Measurements from ENCODE around the gene ZNF606. TPM values are rescaled to one million over a fixed set of nuclear protein-coding genes. Genes with fewer than 3 reads are reported as not detected.
A peak's percentile ranks its signal among the peaks of the same experiment; 100 is the strongest.

The ZNF606 gene
- 10 to 100 TPM in 1 of 2 experiments, 1 to 10 TPM in 1; 7.5 to 10.0 TPM for total RNA-seq

- no peak for TF ChIP-seq CTCF (IDR thresholded peaks at IDR 0.05)
- peaks cover 30% of the 10 kb centered on the region for H3K4me1 Mint-ChIP-seq (ENCODE audit: low read depth)
Measured at GRCh38 chr19:58002384-58003173, at the start of gene ZNF606. ZNF606 (minus strand) TSS chr19:58002820; CDS start chr19:58001319, 1,501 bp downstream.

GRCh38 chr19:58052256-58052655 lies 49.6 kb upstream of the ZNF606 start:
- ATAC-seq (no peak), DNase-seq (no peak)
- Mint-ChIP-seq H3K27ac (no peak overlapping the region), H3K4me1 (ENCODE audit: low read depth) (no peaks in the 10 kb centered on the region), H3K36me3 (ENCODE audit: low read depth) (peaks cover 13% of the 10 kb centered on the region), H3K9me3 (peaks cover 44% of the 10 kb centered on the region), H3K27me3 (peaks cover 15% of the 10 kb centered on the region), H3K4me3 (no peak overlapping the region)
- no peak for TF ChIP-seq CTCF (IDR thresholded peaks at IDR 0.05)
- POLR2A ChIA-PET: no interaction called here
- CTCF ChIA-PET: no interaction called here
- intact Hi-C loops (cut with micrococcal nuclease): no loop called here

More at GRCh38 chr19:58002384-58003173, at the start of gene ZNF606:
- Mint-ChIP-seq H3K9me3 (peaks cover 48% of the 10 kb centered on the region), H3K4me3 (peak within 1 kb of the TSS; percentile 84), H3K36me3 (ENCODE audit: low read depth) (peaks cover 93% of the 10 kb centered on the region), H3K27ac (peak within 1 kb of the TSS; percentile 89), H3K27me3 (no peaks in the 10 kb centered on the region)
- ATAC-seq (peak; percentile 98), DNase-seq (peak; percentile 87)
- intact Hi-C loops (cut with micrococcal nuclease): loop anchor here (10.0 kb wide), 1 partner anchor 48 kb away; no protein-coding TSS in a partner anchor
- CTCF ChIA-PET: interaction anchor here (0.6 to 1.1 kb wide), 4 partner anchors 75 to 306 kb away, joined by 3 to 4 read pairs (median 3); no protein-coding TSS in a partner anchor
- POLR2A ChIA-PET: interaction anchor here (0.6 to 1.6 kb wide), 12 partner anchors 14 to 404 kb away, joined by 3 to 6 read pairs (median 3); partner anchors contain the start of gene ZNF135

- Mint-ChIP-seq H3K36me3 (ENCODE audit: low read depth) (peaks cover 15% of the 10 kb centered on the region), H3K9me3 (peaks cover 50% of the 10 kb centered on the region), H3K4me3 (no peak overlapping the region), H3K27me3 (no peaks in the 10 kb centered on the region), H3K4me1 (ENCODE audit: low read depth) (no peaks in the 10 kb centered on the region), H3K27ac (no peak overlapping the region)
- intact Hi-C loops (cut with micrococcal nuclease): no loop called here
- ATAC-seq: no peak
- TF ChIP-seq CTCF (IDR thresholded peaks at IDR 0.05): no peak
- no peak for DNase-seq
- ChIA-PET CTCF (no interaction called here), POLR2A (no interaction called here)
Measured at GRCh38 chr19:58047672-58048071, 45.1 kb upstream of the ZNF606 start.

- intact Hi-C loops (cut with micrococcal nuclease): no loop called here
- H3K27ac Mint-ChIP-seq: no peak overlapping the region
- H3K27me3 Mint-ChIP-seq: no peaks in the 10 kb centered on the region
- DNase-seq (no peak), ATAC-seq (no peak)
- TF ChIP-seq CTCF (IDR thresholded peaks at IDR 0.05): no peak
- ChIA-PET CTCF (no interaction called here), POLR2A (interaction anchor here (0.6 kb wide), 1 partner anchor 153 kb away, joined by 3 read pairs; no protein-coding TSS in a partner anchor)
- no peak overlapping the region for H3K4me3 Mint-ChIP-seq
- peaks cover 17% of the 10 kb centered on the region for H3K36me3 Mint-ChIP-seq (ENCODE audit: low read depth)
- peaks cover 50% of the 10 kb centered on the region for H3K9me3 Mint-ChIP-seq
- H3K4me1 Mint-ChIP-seq (ENCODE audit: low read depth): no peaks in the 10 kb centered on the region
Measured at GRCh38 chr19:58046856-58047255, 44.2 kb upstream of the ZNF606 start.

GRCh38 chr19:58045411-58046050 lies 42.9 kb upstream of the ZNF606 start:
- H3K4me3 Mint-ChIP-seq: no peak overlapping the region
- no peak overlapping the region for H3K27ac Mint-ChIP-seq
- no peaks in the 10 kb centered on the region for H3K4me1 Mint-ChIP-seq (ENCODE audit: low read depth)
- ATAC-seq (no peak), DNase-seq (no peak)
- ChIA-PET POLR2A (no interaction called here), CTCF (no interaction called here)
- intact Hi-C loops (cut with micrococcal nuclease): no loop called here
- H3K27me3 Mint-ChIP-seq: no peaks in the 10 kb centered on the region
- H3K36me3 Mint-ChIP-seq (ENCODE audit: low read depth): peaks cover 21% of the 10 kb centered on the region
- peaks cover 51% of the 10 kb centered on the region for H3K9me3 Mint-ChIP-seq
- TF ChIP-seq CTCF (IDR thresholded peaks at IDR 0.05): no peak
